Measurements from ENCODE around the gene AKT3. TPM values are rescaled to one million over a fixed set of nuclear protein-coding genes. Genes with fewer than 3 reads are reported as not detected.

AKT3 gene
- total and polyA plus RNA-seq, 2 experiments from 2014 or later = 4.5 to 18.5 TPM

- TF ChIP-seq, protein P1, sequence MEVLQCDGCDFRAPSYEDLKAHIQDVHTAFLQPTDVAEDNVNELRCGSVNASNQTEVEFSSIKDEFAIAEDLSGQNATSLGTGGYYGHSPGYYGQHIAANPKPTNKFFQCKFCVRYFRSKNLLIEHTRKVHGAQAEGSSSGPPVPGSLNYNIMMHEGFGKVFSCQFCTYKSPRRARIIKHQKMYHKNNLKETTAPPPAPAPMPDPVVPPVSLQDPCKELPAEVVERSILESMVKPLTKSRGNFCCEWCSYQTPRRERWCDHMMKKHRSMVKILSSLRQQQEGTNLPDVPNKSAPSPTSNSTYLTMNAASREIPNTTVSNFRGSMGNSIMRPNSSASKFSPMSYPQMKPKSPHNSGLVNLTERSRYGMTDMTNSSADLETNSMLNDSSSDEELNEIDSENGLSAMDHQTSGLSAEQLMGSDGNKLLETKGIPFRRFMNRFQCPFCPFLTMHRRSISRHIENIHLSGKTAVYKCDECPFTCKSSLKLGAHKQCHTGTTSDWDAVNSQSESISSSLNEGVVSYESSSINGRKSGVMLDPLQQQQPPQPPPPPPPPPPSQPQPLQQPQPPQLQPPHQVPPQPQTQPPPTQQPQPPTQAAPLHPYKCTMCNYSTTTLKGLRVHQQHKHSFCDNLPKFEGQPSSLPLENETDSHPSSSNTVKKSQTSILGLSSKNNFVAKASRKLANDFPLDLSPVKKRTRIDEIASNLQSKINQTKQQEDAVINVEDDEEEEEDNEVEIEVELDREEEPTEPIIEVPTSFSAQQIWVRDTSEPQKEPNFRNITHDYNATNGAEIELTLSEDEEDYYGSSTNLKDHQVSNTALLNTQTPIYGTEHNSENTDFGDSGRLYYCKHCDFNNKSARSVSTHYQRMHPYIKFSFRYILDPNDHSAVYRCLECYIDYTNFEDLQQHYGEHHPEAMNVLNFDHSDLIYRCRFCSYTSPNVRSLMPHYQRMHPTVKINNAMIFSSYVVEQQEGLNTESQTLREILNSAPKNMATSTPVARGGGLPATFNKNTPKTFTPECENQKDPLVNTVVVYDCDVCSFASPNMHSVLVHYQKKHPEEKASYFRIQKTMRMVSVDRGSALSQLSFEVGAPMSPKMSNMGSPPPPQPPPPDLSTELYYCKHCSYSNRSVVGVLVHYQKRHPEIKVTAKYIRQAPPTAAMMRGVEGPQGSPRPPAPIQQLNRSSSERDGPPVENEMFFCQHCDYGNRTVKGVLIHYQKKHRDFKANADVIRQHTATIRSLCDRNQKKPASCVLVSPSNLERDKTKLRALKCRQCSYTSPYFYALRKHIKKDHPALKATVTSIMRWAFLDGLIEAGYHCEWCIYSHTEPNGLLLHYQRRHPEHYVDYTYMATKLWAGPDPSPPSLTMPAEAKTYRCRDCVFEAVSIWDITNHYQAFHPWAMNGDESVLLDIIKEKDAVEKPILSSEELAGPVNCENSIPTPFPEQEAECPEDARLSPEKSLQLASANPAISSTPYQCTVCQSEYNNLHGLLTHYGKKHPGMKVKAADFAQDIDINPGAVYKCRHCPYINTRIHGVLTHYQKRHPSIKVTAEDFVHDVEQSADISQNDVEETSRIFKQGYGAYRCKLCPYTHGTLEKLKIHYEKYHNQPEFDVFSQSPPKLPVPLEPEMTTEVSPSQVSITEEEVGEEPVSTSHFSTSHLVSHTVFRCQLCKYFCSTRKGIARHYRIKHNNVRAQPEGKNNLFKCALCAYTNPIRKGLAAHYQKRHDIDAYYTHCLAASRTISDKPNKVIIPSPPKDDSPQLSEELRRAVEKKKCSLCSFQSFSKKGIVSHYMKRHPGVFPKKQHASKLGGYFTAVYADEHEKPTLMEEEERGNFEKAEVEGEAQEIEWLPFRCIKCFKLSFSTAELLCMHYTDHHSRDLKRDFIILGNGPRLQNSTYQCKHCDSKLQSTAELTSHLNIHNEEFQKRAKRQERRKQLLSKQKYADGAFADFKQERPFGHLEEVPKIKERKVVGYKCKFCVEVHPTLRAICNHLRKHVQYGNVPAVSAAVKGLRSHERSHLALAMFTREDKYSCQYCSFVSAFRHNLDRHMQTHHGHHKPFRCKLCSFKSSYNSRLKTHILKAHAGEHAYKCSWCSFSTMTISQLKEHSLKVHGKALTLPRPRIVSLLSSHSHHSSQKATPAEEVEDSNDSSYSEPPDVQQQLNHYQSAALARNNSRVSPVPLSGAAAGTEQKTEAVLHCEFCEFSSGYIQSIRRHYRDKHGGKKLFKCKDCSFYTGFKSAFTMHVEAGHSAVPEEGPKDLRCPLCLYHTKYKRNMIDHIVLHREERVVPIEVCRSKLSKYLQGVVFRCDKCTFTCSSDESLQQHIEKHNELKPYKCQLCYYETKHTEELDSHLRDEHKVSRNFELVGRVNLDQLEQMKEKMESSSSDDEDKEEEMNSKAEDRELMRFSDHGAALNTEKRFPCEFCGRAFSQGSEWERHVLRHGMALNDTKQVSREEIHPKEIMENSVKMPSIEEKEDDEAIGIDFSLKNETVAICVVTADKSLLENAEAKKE (CRISPR knock-in tag; IDR thresholded peaks at IDR 0.05) = no peak
These were observed 127.0 kb downstream of the AKT3 start (continued) for GRCh38 chr1:243723050-243723449.

- no peak for DNase-seq (ENCODE audit: low spot score)
- H2AFZ ChIP-seq = no peak overlapping the region
- H3K27me3 Mint-ChIP-seq (ENCODE audit: insufficient read depth, low read depth, poor library complexity) = no peaks in the 10 kb centered on the region
- TF ChIP-seq EZH2 (IDR thresholded peaks at IDR 0.05; ENCODE audit: low read depth, unreplicated experiment) = no peak
- no peak for TF ChIP-seq JUNB (IDR thresholded peaks at IDR 0.05; ENCODE audit: unreplicated experiment)
- TF ChIP-seq, protein P2, sequence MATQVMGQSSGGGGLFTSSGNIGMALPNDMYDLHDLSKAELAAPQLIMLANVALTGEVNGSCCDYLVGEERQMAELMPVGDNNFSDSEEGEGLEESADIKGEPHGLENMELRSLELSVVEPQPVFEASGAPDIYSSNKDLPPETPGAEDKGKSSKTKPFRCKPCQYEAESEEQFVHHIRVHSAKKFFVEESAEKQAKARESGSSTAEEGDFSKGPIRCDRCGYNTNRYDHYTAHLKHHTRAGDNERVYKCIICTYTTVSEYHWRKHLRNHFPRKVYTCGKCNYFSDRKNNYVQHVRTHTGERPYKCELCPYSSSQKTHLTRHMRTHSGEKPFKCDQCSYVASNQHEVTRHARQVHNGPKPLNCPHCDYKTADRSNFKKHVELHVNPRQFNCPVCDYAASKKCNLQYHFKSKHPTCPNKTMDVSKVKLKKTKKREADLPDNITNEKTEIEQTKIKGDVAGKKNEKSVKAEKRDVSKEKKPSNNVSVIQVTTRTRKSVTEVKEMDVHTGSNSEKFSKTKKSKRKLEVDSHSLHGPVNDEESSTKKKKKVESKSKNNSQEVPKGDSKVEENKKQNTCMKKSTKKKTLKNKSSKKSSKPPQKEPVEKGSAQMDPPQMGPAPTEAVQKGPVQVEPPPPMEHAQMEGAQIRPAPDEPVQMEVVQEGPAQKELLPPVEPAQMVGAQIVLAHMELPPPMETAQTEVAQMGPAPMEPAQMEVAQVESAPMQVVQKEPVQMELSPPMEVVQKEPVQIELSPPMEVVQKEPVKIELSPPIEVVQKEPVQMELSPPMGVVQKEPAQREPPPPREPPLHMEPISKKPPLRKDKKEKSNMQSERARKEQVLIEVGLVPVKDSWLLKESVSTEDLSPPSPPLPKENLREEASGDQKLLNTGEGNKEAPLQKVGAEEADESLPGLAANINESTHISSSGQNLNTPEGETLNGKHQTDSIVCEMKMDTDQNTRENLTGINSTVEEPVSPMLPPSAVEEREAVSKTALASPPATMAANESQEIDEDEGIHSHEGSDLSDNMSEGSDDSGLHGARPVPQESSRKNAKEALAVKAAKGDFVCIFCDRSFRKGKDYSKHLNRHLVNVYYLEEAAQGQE (IDR thresholded peaks at IDR 0.05; ENCODE audit: unreplicated experiment) = no peak
- no peak for TF ChIP-seq POLR2AphosphoS5 (IDR thresholded peaks at IDR 0.05; ENCODE audit: low read depth)
- TF ChIP-seq, protein P1 (CRISPR knock-in tag; IDR thresholded peaks at IDR 0.05) = no peak
- no peak for TF ChIP-seq ZNF114 (CRISPR knock-in tag; IDR thresholded peaks at IDR 0.05)
These were observed 130.6 kb downstream of the AKT3 start for GRCh38 chr1:243719476-243719875.

More at GRCh38 chr1:243719476-243719875, 130.6 kb downstream of the AKT3 start:
- ATAC-seq = no peak
- Histone ChIP-seq H3K79me2 (replicated peaks; ENCODE audit: insufficient read depth) (no peaks in the 10 kb centered on the region), H3K36me3 (ENCODE audit: insufficient read depth) (no peaks in the 10 kb centered on the region), H3F3A (replicated peaks; ENCODE audit: low read depth) (no peaks in the 10 kb centered on the region), H3K9me2 (ENCODE audit: insufficient read depth) (no peaks in the 10 kb centered on the region), H3K4me1 (ENCODE audit: insufficient read depth) (peaks cover 31% of the 10 kb centered on the region), H3K27ac (ENCODE audit: low read depth) (no peak overlapping the region), H4K20me1 (replicated peaks; ENCODE audit: insufficient read depth) (no peaks in the 10 kb centered on the region), H3K4me3 (no peak overlapping the region), H3K27me3 (ENCODE audit: insufficient read depth) (no peaks in the 10 kb centered on the region), H3K4me2 (no peak overlapping the region)
- no peak overlapping the region for H3K4me3 Mint-ChIP-seq
- H3K4me1 Mint-ChIP-seq = peaks cover 34% of the 10 kb centered on the region
- no peaks in the 10 kb centered on the region for H3K9me3 Mint-ChIP-seq
- H3K27ac Mint-ChIP-seq = no peak overlapping the region
- no peaks in the 10 kb centered on the region for H3K36me3 Mint-ChIP-seq (ENCODE audit: low read depth)

Data from GM23338 (cell line).